ENCODE data around the gene FAM20C. TPM values are rescaled to one million over a fixed set of nuclear protein-coding genes. Genes with fewer than 3 reads are reported as not detected.

The FAM20C gene
- total and polyA plus RNA-seq, 7 donors: 15.6 to 47.6 (median 28.1) TPM

DNA sequence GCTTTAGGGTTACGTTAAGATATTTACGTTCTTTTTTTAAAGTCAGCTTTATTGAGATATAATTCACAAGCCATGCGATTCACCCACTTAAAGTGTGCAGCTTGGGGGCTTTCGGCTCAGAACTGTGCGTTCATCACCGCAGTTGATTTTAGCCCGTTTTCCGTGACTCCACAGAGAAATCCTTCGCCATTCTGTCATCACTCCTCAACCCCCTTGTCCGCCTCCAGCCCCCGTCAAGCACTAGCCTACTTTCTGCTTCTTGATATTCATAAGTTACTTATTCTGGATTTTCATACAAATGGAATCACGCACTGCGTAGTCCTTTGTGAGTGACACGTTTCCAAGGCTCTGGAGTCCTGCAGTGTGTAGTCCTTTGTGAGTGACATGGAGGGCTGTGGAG lies 20.4 kb downstream of the FAM20C start:
- Histone ChIP-seq H3K27ac (no peak overlapping the region), H3K4me1 (peaks cover 8% of the 10 kb centered on the region), H3K36me3 (ENCODE audit: insufficient read depth in 1 of 2, low read depth in 1 of 2) (peaks cover 0 to 25% of the 10 kb centered on the region in 2 donors), H3K9me3 (no peaks in the 10 kb centered on the region), H3K4me3 (no peak overlapping the region), H3K27me3 (ENCODE audit: insufficient read depth in 3 of 3, low read length in 2 of 3) (no peaks in the 10 kb centered on the region)
- TF ChIP-seq, protein P1, sequence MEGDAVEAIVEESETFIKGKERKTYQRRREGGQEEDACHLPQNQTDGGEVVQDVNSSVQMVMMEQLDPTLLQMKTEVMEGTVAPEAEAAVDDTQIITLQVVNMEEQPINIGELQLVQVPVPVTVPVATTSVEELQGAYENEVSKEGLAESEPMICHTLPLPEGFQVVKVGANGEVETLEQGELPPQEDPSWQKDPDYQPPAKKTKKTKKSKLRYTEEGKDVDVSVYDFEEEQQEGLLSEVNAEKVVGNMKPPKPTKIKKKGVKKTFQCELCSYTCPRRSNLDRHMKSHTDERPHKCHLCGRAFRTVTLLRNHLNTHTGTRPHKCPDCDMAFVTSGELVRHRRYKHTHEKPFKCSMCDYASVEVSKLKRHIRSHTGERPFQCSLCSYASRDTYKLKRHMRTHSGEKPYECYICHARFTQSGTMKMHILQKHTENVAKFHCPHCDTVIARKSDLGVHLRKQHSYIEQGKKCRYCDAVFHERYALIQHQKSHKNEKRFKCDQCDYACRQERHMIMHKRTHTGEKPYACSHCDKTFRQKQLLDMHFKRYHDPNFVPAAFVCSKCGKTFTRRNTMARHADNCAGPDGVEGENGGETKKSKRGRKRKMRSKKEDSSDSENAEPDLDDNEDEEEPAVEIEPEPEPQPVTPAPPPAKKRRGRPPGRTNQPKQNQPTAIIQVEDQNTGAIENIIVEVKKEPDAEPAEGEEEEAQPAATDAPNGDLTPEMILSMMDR (IDR thresholded peaks at IDR 0.05): no peak
- ATAC-seq: no peak
- no peak for DNase-seq
- intact Hi-C loops (cut with DNase I): no loop called here
- 90 to 95% (median 93%) methylated on average over 14 of the region's 14 CpGs for WGBS, 3 donors

DNA sequence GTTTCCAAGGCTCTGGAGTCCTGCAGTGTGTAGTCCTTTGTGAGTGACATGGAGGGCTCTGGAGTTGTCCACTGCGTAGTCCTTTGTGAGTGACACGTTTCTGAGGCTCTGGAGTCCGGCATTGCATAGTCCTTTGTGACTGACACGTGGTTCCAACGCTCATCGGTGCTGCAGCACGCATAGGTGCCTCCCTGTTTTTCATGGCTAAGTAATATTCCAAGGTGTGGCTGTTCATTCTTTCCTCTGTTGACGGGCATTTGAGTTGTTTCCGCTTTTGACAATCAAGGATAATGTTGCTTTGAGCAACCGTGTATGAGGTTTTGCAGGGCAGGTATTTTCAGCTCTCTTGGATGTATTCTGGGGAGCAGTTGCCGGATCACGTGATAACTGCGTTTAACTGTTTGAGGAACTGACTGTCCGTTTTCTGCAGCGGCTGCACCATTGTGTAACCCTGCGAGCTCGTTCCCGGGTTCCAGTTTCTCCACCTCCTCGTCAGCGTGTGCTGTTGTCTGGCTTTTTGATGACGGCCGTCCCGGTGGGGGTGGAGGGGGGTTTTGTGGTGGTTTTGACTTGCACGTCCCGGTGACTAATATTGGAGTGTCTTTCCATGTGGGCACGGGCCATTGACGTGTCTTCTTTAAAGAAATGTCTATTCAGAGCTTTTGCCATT lies 21.1 kb downstream of the FAM20C start:
- H3K36me3 ChIP-seq (ENCODE audit: insufficient read depth in 1 of 2, low read depth in 1 of 2): peaks cover 0 to 30% of the 10 kb centered on the region in 2 donors
- H3K4me1 ChIP-seq: peaks cover 8% of the 10 kb centered on the region
- DNase-seq: no peak
- intact Hi-C loops (cut with DNase I): no loop called here
- H3K27me3 ChIP-seq (ENCODE audit: insufficient read depth in 3 of 3, low read length in 2 of 3): no peaks in the 10 kb centered on the region
- no peaks in the 10 kb centered on the region for H3K9me3 ChIP-seq
- H3K4me3 ChIP-seq: no peak overlapping the region
- WGBS, 3 donors: 87 to 94% (median 92%) methylated on average over 27 of the region's 27 CpGs
- TF ChIP-seq, protein P1 (IDR thresholded peaks at IDR 0.05): no peak
- H3K27ac ChIP-seq: no peak overlapping the region
- ATAC-seq: no peak

DNA sequence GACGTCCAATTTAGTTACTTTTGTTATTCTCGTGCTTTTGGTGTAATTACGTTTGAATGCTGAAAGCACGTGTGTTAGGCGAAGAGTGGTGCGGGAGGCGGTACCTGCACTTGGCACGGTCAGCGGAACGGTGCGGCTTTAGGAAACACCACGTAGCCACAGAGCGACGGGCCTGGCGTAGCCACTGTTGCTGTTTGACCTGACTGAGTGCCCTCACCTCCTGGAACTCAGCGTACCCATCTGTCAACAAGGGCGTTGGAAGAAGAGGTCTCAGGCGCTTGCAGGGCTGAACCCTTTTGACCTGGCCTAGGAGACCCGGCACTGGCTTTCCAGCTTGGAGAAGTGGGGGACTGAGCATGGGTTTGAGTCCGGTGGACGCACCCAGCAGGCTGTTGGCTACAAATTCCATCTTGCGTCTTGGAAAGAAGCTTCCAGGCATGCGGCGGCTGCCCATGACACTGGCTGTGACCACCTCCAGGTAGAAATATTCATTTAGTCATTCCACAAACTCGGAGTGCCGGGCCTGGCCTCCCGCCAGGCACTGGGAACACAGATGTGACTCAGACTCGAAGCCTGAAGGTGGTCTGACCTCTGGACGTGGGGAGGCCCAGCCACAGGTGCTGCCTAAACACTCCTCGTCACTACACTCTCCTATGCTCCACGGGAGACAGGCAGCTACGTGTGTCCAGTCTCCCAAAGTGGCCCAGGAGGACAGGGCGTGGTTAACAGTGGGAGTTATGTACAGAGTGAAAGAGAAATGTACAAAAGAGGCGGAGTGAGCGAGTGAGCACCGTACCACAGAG lies 22.2 kb downstream of the FAM20C start:
- Histone ChIP-seq H3K27ac (peak overlapping the region; percentile 30), H3K27me3 (ENCODE audit: insufficient read depth in 3 of 3, low read length in 2 of 3) (no peaks in the 10 kb centered on the region), H3K4me1 (peaks cover 8% of the 10 kb centered on the region), H3K36me3 (ENCODE audit: insufficient read depth in 1 of 2, low read depth in 1 of 2) (peaks cover 0 to 18% of the 10 kb centered on the region in 2 donors), H3K9me3 (no peaks in the 10 kb centered on the region), H3K4me3 (no peak overlapping the region)
- DNase-seq (peak in 1 of 2 donors; percentile 56), ATAC-seq (peak; percentile 64 to 81 (median 70))
- intact Hi-C loops (cut with DNase I): no loop called here
- TF ChIP-seq, protein P1 (IDR thresholded peaks at IDR 0.05): no peak
- WGBS, 3 donors: 67 to 83% (median 73%) methylated on average over 36 of the region's 36 CpGs

DNA sequence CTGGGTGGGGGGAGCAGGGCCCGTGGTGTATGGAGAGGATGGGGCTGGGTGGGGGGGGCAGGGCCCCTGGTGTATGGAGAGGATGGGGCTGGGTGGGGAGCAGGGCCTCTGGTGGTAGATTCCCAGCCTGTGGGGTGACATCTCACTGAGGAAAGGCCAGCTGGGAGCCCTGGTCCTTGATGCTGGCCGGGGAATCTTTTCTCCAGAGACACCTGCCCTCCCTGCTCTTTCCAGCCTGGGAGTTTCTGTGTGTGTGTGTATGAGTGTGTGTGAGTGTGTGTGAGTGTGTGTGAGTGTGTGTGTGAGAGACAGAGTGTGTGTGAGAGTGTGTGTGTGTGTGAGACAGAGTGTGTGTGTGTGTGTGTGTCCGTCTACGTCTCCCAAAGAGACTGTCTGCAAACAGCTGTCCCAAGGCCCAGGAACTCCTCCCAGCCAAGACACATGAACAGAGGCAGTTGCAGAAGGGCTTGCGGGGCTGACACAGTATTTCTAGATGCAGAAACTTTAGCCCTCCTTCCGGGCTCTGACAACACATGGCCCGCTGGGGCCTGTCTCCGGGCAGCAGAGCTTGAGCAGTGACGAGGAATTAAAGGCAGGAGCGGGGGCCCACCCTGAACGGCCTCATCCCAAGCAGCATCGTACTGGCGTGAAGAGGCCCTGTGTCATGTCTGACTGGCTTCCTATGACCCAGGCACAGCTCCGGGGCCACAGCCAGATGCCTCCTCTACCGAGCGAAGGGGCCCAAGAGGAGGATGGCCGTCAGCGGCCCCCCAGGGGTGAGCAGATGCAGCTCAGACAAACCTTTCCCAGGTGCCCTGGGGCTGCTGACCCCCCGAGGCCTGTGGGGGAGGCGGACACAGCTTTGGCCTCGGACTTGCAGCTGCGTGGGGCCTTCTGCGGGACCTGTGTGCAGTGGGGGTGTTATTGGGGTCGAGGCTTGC lies 24.3 kb downstream of the FAM20C start:
- intact Hi-C loops (cut with DNase I): no loop called here
- no peaks in the 10 kb centered on the region for H3K9me3 ChIP-seq
- WGBS, 3 donors: 55 to 66% (median 62%) methylated on average over 23 of the region's 24 CpGs
- H3K27me3 ChIP-seq (ENCODE audit: insufficient read depth in 3 of 3, low read length in 2 of 3): no peaks in the 10 kb centered on the region
- DNase-seq: peak; percentile 69 to 78
- peaks cover 0 to 6% of the 10 kb centered on the region in 2 donors for H3K36me3 ChIP-seq (ENCODE audit: insufficient read depth in 1 of 2, low read depth in 1 of 2)
- TF ChIP-seq, protein P1 (IDR thresholded peaks at IDR 0.05): no peak
- no peak overlapping the region for H3K4me3 ChIP-seq
- ATAC-seq: peak; percentile 43 to 58 (median 50)
- peaks cover 8% of the 10 kb centered on the region for H3K4me1 ChIP-seq
- H3K27ac ChIP-seq: peak overlapping the region; percentile 60

Data from psoas muscle (tissue), 8 donors.